HG03095 (cell line): Measurements from ENCODE around the gene SLC27A2.
"Not testable (repeated sequence)": the region's sequence is repeated elsewhere in the genome, so short reads cannot be mapped to it uniquely, and the experiment has no call there.

ENCODE experiments used
- ATAC-seq: cut with Tn5 transposase; IDR thresholded peaks from one replicate; pipeline ENCODE4 v1.9.1; 2021; ENCODE audit warnings: moderate library complexity; ENCODE audit not compliant: unreplicated experiment

Gene SLC27A2

GRCh38 chr15:50181969-50182218 is at the start of gene SLC27A2:
Gene SLC27A2, plus strand, starts transcription at chr15:50182196. Its CDS starts 232 bp downstream, at chr15:50182428.
- ATAC-seq = peak; percentile 43

GRCh38 chr15:50132251-50132984 is 49.6 kb upstream of the SLC27A2 start:
- ATAC-seq = not testable (repeated sequence)

GRCh38 chr15:50134524-50135024 is 47.4 kb upstream of the SLC27A2 start:
- peak; percentile 88 for ATAC-seq

GRCh38 chr15:50135031-50135551 is 46.9 kb upstream of the SLC27A2 start:
- peak; percentile 60 for ATAC-seq

GRCh38 chr15:50137330-50137761 is 44.6 kb upstream of the SLC27A2 start:
- ATAC-seq = no peak

- ATAC-seq = no peak
Observed at GRCh38 chr15:50137893-50138292, 44.1 kb upstream of the SLC27A2 start.

GRCh38 chr15:50138391-50138790 is 43.6 kb upstream of the SLC27A2 start:
- no peak for ATAC-seq

- ATAC-seq = no peak
Observed at GRCh38 chr15:50140098-50140497, 41.9 kb upstream of the SLC27A2 start.

- no peak for ATAC-seq
Observed at GRCh38 chr15:50140983-50141382, 41.0 kb upstream of the SLC27A2 start.

GRCh38 chr15:50141856-50142255 is 40.1 kb upstream of the SLC27A2 start:
- no peak for ATAC-seq

- no peak for ATAC-seq
Observed at GRCh38 chr15:50143255-50143860, 38.6 kb upstream of the SLC27A2 start.

GRCh38 chr15:50144341-50145120 is 37.5 kb upstream of the SLC27A2 start:
- no peak for ATAC-seq

GRCh38 chr15:50145451-50145872 is 36.5 kb upstream of the SLC27A2 start:
- ATAC-seq = no peak

- ATAC-seq = no peak
Observed at GRCh38 chr15:50146632-50147031, 35.4 kb upstream of the SLC27A2 start.

- no peak for ATAC-seq
Observed at GRCh38 chr15:50148362-50148963, 33.5 kb upstream of the SLC27A2 start.

GRCh38 chr15:50149090-50149489 is 32.9 kb upstream of the SLC27A2 start:
- ATAC-seq = no peak

- ATAC-seq = no peak
Observed at GRCh38 chr15:50150349-50150748, 31.6 kb upstream of the SLC27A2 start.

GRCh38 chr15:50150851-50151250 is 31.1 kb upstream of the SLC27A2 start:
- no peak for ATAC-seq

GRCh38 chr15:50151476-50151875 is 30.5 kb upstream of the SLC27A2 start:
- ATAC-seq = no peak

GRCh38 chr15:50158236-50158635 is 23.8 kb upstream of the SLC27A2 start:
- not testable (repeated sequence) for ATAC-seq
